ENCODE results near the gene TIMM23B. TPM values are rescaled to one million over a fixed set of nuclear protein-coding genes. Genes with fewer than 3 reads are reported as not detected.
A peak's percentile ranks its signal among the peaks of the same experiment; 100 is the strongest.
"Not testable (repeated sequence)": the region's sequence is repeated elsewhere in the genome, so short reads cannot be mapped to it uniquely, and the experiment has no call there.

The TIMM23B gene
- total RNA-seq = 19.3 TPM
- long read RNA-seq, transcript TIMM23B-201 (7 exons, 1,142 nt) = major isoform, 12 of 18 reads
- long read RNA-seq, partial matches to known transcripts = 1 of 18 reads
- long read RNA-seq, other reads (novel, unspliced or antisense) = 5 of 18 reads

- peak; percentile 91 for DNase-seq (ENCODE audit: low spot score)
- intact Hi-C loops (cut with DNase I) = not testable (repeated sequence)
Measured at GRCh38 chr10:49941447-49942338, at the start of gene TIMM23B, which contains the start of gene PARG. Gene TIMM23B (plus strand): TSS chr10:49942053. CDS start chr10:49942195, 142 bp downstream. Gene PARG (minus strand): TSS chr10:49942027. CDS start chr10:49941725, 302 bp downstream.

- intact Hi-C loops (cut with DNase I); DNase-seq (ENCODE audit: low spot score): not testable (repeated sequence)
Measured at GRCh38 chr10:49899999-49900398, 41.9 kb upstream of the TIMM23B start.

- not testable (repeated sequence) for DNase-seq (ENCODE audit: low spot score)
Measured at GRCh38 chr10:49900406-49900805, 41.4 kb upstream of the TIMM23B start.

GRCh38 chr10:49903829-49904228 lies 38.0 kb upstream of the TIMM23B start:
- intact Hi-C loops (cut with DNase I); DNase-seq (ENCODE audit: low spot score): not testable (repeated sequence)

More at GRCh38 chr10:49900406-49900805, 41.4 kb upstream of the TIMM23B start:
- intact Hi-C loops (cut with DNase I) = not testable (repeated sequence)

- DNase-seq (ENCODE audit: low spot score); intact Hi-C loops (cut with DNase I): not testable (repeated sequence)
Measured at GRCh38 chr10:49908290-49909080, 33.4 kb upstream of the TIMM23B start.

- intact Hi-C loops (cut with DNase I); DNase-seq (ENCODE audit: low spot score): not testable (repeated sequence)
Measured at GRCh38 chr10:49910295-49910694, 31.6 kb upstream of the TIMM23B start.

GRCh38 chr10:49916451-49916850 lies 25.4 kb upstream of the TIMM23B start:
- DNase-seq (ENCODE audit: low spot score); intact Hi-C loops (cut with DNase I): not testable (repeated sequence)

GRCh38 chr10:49917927-49918326 lies 23.9 kb upstream of the TIMM23B start:
- DNase-seq (ENCODE audit: low spot score); intact Hi-C loops (cut with DNase I): not testable (repeated sequence)

GRCh38 chr10:49922041-49922440 lies 19.8 kb upstream of the TIMM23B start:
- intact Hi-C loops (cut with DNase I); DNase-seq (ENCODE audit: low spot score): not testable (repeated sequence)

- DNase-seq (ENCODE audit: low spot score); intact Hi-C loops (cut with DNase I): not testable (repeated sequence)
Measured at GRCh38 chr10:49923572-49923971, 18.3 kb upstream of the TIMM23B start.

GRCh38 chr10:49931276-49931675 lies 10.6 kb upstream of the TIMM23B start:
- intact Hi-C loops (cut with DNase I) = not testable (repeated sequence)

GRCh38 chr10:49931959-49932728 lies 9.7 kb upstream of the TIMM23B start:
- intact Hi-C loops (cut with DNase I); DNase-seq (ENCODE audit: low spot score): not testable (repeated sequence)

More at GRCh38 chr10:49931276-49931675, 10.6 kb upstream of the TIMM23B start:
- DNase-seq (ENCODE audit: low spot score) = not testable (repeated sequence)

- DNase-seq (ENCODE audit: low spot score); intact Hi-C loops (cut with DNase I): not testable (repeated sequence)
Measured at GRCh38 chr10:49942339-49942705, 469 bp downstream of the TIMM23B start.

- intact Hi-C loops (cut with DNase I); DNase-seq (ENCODE audit: low spot score): not testable (repeated sequence)
Measured at GRCh38 chr10:49943607-49944006, 1.8 kb downstream of the TIMM23B start.

GRCh38 chr10:49948142-49948541 lies 6.3 kb downstream of the TIMM23B start:
- intact Hi-C loops (cut with DNase I); DNase-seq (ENCODE audit: low spot score): not testable (repeated sequence)

GRCh38 chr10:49948737-49949136 lies 6.9 kb downstream of the TIMM23B start:
- DNase-seq (ENCODE audit: low spot score); intact Hi-C loops (cut with DNase I): not testable (repeated sequence)

- intact Hi-C loops (cut with DNase I) = not testable (repeated sequence)
Measured at GRCh38 chr10:49952006-49952405, 10.2 kb downstream of the TIMM23B start.

GRCh38 chr10:49953122-49953521 lies 11.3 kb downstream of the TIMM23B start:
- DNase-seq (ENCODE audit: low spot score); intact Hi-C loops (cut with DNase I): not testable (repeated sequence)

More at GRCh38 chr10:49952006-49952405, 10.2 kb downstream of the TIMM23B start:
- not testable (repeated sequence) for DNase-seq (ENCODE audit: low spot score)

Data from cardiac septum (tissue), 1 donor.